ENCODE data around the gene KIAA0825. TPM values are rescaled to one million over a fixed set of nuclear protein-coding genes. Genes with fewer than 3 reads are reported as not detected.

Gene KIAA0825
- polyA plus RNA-seq, 3 donors: 0.56 to 1.3 (median 0.89) TPM

GRCh38 chr5:94335936-94336335, 282.5 kb downstream of the KIAA0825 start:
- Histone ChIP-seq H3K9ac (ENCODE audit: insufficient read depth, low read length, poor library complexity, severe bottlenecking) (no peak overlapping the region), H3K9me3 (replicated peaks in 1 of 2; ENCODE audit: control insufficient read depth in 1 of 2, insufficient read depth in 1 of 2, low read length in 2 of 2) (no peaks in the 10 kb centered on the region), H3K27me3 (ENCODE audit: control insufficient read depth in 2 of 2, insufficient read depth in 2 of 2, low read length in 2 of 2) (no peaks in the 10 kb centered on the region), H3K4me1 (ENCODE audit: control insufficient read depth in 1 of 2, insufficient read depth in 2 of 2, low read length in 2 of 2) (no peaks in the 10 kb centered on the region), H3K4me3 (replicated peaks in 1 of 3; ENCODE audit: low read depth in 2 of 3, low read length in 3 of 3) (no peak overlapping the region), H3K79me2 (ENCODE audit: insufficient read depth, low read length) (no peaks in the 10 kb centered on the region), H3K4me2 (replicated peaks; ENCODE audit: extremely low read depth, low read length, poor library complexity, severe bottlenecking) (no peak overlapping the region), H4K20me1 (ENCODE audit: insufficient read depth, low read length) (no peaks in the 10 kb centered on the region), H3K36me3 (replicated peaks in 1 of 2; ENCODE audit: control insufficient read depth in 1 of 2, insufficient read depth in 2 of 2, low read length in 2 of 2) (no peaks in the 10 kb centered on the region), H3K27ac (ENCODE audit: low read depth in 1 of 2, low read length in 2 of 2) (no peak overlapping the region), H2AFZ (ENCODE audit: insufficient read depth, low read depth, low read length, poor library complexity, severe bottlenecking) (no peak overlapping the region)
- no peaks in the 10 kb centered on the region for H3K27me3 Mint-ChIP-seq (ENCODE audit: low read depth in 3 of 3)
- TF ChIP-seq, protein P1, sequence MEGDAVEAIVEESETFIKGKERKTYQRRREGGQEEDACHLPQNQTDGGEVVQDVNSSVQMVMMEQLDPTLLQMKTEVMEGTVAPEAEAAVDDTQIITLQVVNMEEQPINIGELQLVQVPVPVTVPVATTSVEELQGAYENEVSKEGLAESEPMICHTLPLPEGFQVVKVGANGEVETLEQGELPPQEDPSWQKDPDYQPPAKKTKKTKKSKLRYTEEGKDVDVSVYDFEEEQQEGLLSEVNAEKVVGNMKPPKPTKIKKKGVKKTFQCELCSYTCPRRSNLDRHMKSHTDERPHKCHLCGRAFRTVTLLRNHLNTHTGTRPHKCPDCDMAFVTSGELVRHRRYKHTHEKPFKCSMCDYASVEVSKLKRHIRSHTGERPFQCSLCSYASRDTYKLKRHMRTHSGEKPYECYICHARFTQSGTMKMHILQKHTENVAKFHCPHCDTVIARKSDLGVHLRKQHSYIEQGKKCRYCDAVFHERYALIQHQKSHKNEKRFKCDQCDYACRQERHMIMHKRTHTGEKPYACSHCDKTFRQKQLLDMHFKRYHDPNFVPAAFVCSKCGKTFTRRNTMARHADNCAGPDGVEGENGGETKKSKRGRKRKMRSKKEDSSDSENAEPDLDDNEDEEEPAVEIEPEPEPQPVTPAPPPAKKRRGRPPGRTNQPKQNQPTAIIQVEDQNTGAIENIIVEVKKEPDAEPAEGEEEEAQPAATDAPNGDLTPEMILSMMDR (IDR thresholded peaks at IDR 0.05): no peak
- no peak overlapping the region for H3K4me3 Mint-ChIP-seq
- intact Hi-C loops (cut with micrococcal nuclease): no loop called here
- no peaks in the 10 kb centered on the region for H3K36me3 Mint-ChIP-seq
- H3K9me3 Mint-ChIP-seq: peaks cover 2 to 7% (median 3%) of the 10 kb centered on the region in 7 donors
- no peak overlapping the region for H3K27ac Mint-ChIP-seq
- no peaks in the 10 kb centered on the region for H3K4me1 Mint-ChIP-seq
- no peak for DNase-seq
- no CpG with 5 or more reads among the region's 2 CpGs for WGBS (ENCODE audit: insufficient coverage)

- H3K9me3 ChIP-seq (replicated peaks in 1 of 2; ENCODE audit: control insufficient read depth in 1 of 2, insufficient read depth in 1 of 2, low read length in 2 of 2): peaks cover 0 to 12% of the 10 kb centered on the region in 2 donors
- H3K27ac Mint-ChIP-seq: no peak overlapping the region
- WGBS (ENCODE audit: insufficient coverage): no CpG with 5 or more reads among the region's 1 CpG
- H3K27me3 Mint-ChIP-seq (ENCODE audit: low read depth in 3 of 3): no peaks in the 10 kb centered on the region
- no peaks in the 10 kb centered on the region for H3K27me3 ChIP-seq (ENCODE audit: control insufficient read depth in 2 of 2, insufficient read depth in 2 of 2, low read length in 2 of 2)
- TF ChIP-seq, protein P1 (IDR thresholded peaks at IDR 0.05): no peak
- no peak for DNase-seq
- H2AFZ ChIP-seq (ENCODE audit: insufficient read depth, low read depth, low read length, poor library complexity, severe bottlenecking): no peak overlapping the region
- no peaks in the 10 kb centered on the region for H3K79me2 ChIP-seq (ENCODE audit: insufficient read depth, low read length)
- H3K4me1 ChIP-seq (ENCODE audit: control insufficient read depth in 1 of 2, insufficient read depth in 2 of 2, low read length in 2 of 2): no peaks in the 10 kb centered on the region
- H3K4me2 ChIP-seq (replicated peaks; ENCODE audit: extremely low read depth, low read length, poor library complexity, severe bottlenecking): no peak overlapping the region
- no peak overlapping the region for H3K4me3 ChIP-seq (replicated peaks in 1 of 3; ENCODE audit: low read depth in 2 of 3, low read length in 3 of 3)
- H4K20me1 ChIP-seq (ENCODE audit: insufficient read depth, low read length): no peaks in the 10 kb centered on the region
- no peaks in the 10 kb centered on the region for H3K4me1 Mint-ChIP-seq
- H3K36me3 ChIP-seq (replicated peaks in 1 of 2; ENCODE audit: control insufficient read depth in 1 of 2, insufficient read depth in 2 of 2, low read length in 2 of 2): no peaks in the 10 kb centered on the region
- intact Hi-C loops (cut with micrococcal nuclease): no loop called here
- no peak overlapping the region for H3K9ac ChIP-seq (ENCODE audit: insufficient read depth, low read length, poor library complexity, severe bottlenecking)
- H3K27ac ChIP-seq (ENCODE audit: low read depth in 1 of 2, low read length in 2 of 2): no peak overlapping the region
- H3K9me3 Mint-ChIP-seq: peaks cover 2 to 20% (median 10%) of the 10 kb centered on the region in 7 donors
- H3K4me3 Mint-ChIP-seq: no peak overlapping the region
- H3K36me3 Mint-ChIP-seq: no peaks in the 10 kb centered on the region
Measured at GRCh38 chr5:94329115-94329514, 289.3 kb downstream of the KIAA0825 start.

Measured in CD14-positive monocyte (primary cell).